GM18907 (cell line): ENCODE data around the gene ACBD3.

Experiments used
- ATAC-seq: cut with Tn5 transposase; IDR thresholded peaks from one replicate; pipeline ENCODE4 v1.9.1; 2021; ENCODE audit warnings: mild to moderate bottlenecking, moderate library complexity; ENCODE audit not compliant: unreplicated experiment

ACBD3 gene

GRCh38 chr1:226116673-226117072 is 69.9 kb downstream of the ACBD3 start:
- no peak for ATAC-seq

- no peak for ATAC-seq
These were observed 73.9 kb downstream of the ACBD3 start for GRCh38 chr1:226112626-226113025.

GRCh38 chr1:226111883-226112261 is 74.7 kb downstream of the ACBD3 start:
- no peak for ATAC-seq

GRCh38 chr1:226111098-226111882 is 75.3 kb downstream of the ACBD3 start:
- ATAC-seq, result no peak

GRCh38 chr1:226110249-226111097 is 76.1 kb downstream of the ACBD3 start:
- peak; percentile 82 for ATAC-seq

- ATAC-seq, result peak; percentile 74
These were observed 76.7 kb downstream of the ACBD3 start for GRCh38 chr1:226109829-226110248.

- no peak for ATAC-seq
These were observed 77.4 kb downstream of the ACBD3 start for GRCh38 chr1:226108935-226109828.

GRCh38 chr1:226107471-226108460 is 78.8 kb downstream of the ACBD3 start:
- no peak for ATAC-seq

GRCh38 chr1:226104671-226105121 is 81.8 kb downstream of the ACBD3 start:
- no peak for ATAC-seq

- ATAC-seq, result no peak
These were observed 85.8 kb downstream of the ACBD3 start for GRCh38 chr1:226100436-226101391.

GRCh38 chr1:226098870-226099835 is 87.4 kb downstream of the ACBD3 start:
- no peak for ATAC-seq

- no peak for ATAC-seq
These were observed 88.5 kb downstream of the ACBD3 start for GRCh38 chr1:226097866-226098625.

- ATAC-seq, result no peak
These were observed 91.3 kb downstream of the ACBD3 start for GRCh38 chr1:226095286-226095685.
